IMR-90 (cell line): ENCODE data around the gene NRDC. TPM values are rescaled to one million over a fixed set of nuclear protein-coding genes. Genes with fewer than 3 reads are reported as not detected.

Source experiments
- ATAC-seq: fragments of 200-7000 bp; cut with Tn5 transposase; 2 replicates; pipeline ENCODE4 v1.9.1; 2020; ENCODE audit warnings: low read depth, mild to moderate bottlenecking, moderate library complexity
- BruUV-seq: library from RNA; stranded (reverse); fragments of 400-500 nt; replicated peaks from 2 replicates; lab custom pipeline; 2021; lab: Mats Ljungman, UMichigan
- CTCF ChIA-PET: fragments of 300-600 bp; formaldehyde crosslinking; extraction: SDS; loops from one replicate; lab custom pipeline; 2021; ENCODE audit warnings: antibody characterized with exemption; lab: Yijun Ruan, JAX
- POLR2A ChIA-PET: fragments of 300-600 bp; sonication (Branson Sonifier 250); formaldehyde crosslinking; loops from one replicate; lab custom pipeline; 2022; ENCODE audit warnings: antibody characterized with exemption; ENCODE audit not compliant: unreplicated experiment; lab: Charles Lee
- DNase-seq: peaks from one replicate; pipeline ENCODE4 v3.0.0; 2013
- H2AFZ ChIP-seq: replicated peaks from 2 replicates; pipeline ENCODE3; 2013; ENCODE audit warnings: low read length, mild to moderate bottlenecking; ENCODE audit not compliant: poor library complexity
- H2AK5ac ChIP-seq: 2 replicates; pipeline ENCODE4 v1.6.1; 2013; ENCODE audit warnings: low read depth, low read length, inconsistent platforms
- H2AK9ac ChIP-seq: replicated peaks from 2 replicates; pipeline ENCODE3; 2013; ENCODE audit warnings: mild to moderate bottlenecking, low read depth, low read length, moderate library complexity; ENCODE audit not compliant: poor library complexity
- H2BK120ac ChIP-seq: 2 replicates; pipeline ENCODE4 v1.6.1; 2013; ENCODE audit warnings: low read depth, low read length, inconsistent platforms
- H2BK15ac ChIP-seq: 3 replicates; pipeline ENCODE4 v1.6.1; 2013; ENCODE audit warnings: low read depth, low read length, inconsistent platforms
- H2BK20ac ChIP-seq: 2 replicates; pipeline ENCODE4 v1.6.1; 2013; ENCODE audit warnings: low read depth, mild to moderate bottlenecking, inconsistent platforms, low read length, moderate library complexity
- H2BK5ac ChIP-seq: 2 replicates; pipeline ENCODE4 v1.6.1; 2013; ENCODE audit warnings: mild to moderate bottlenecking, low read depth, low read length, inconsistent platforms; ENCODE audit not compliant: poor library complexity, severe bottlenecking
- H3K14ac ChIP-seq: replicated peaks from 2 replicates; pipeline ENCODE4 v1.6.1; 2013; ENCODE audit warnings: low read depth, low read length, inconsistent platforms
- H3K18ac ChIP-seq: 2 replicates; pipeline ENCODE4 v1.6.1; 2013; ENCODE audit warnings: low read depth, low read length, control low read depth
- H3K23ac ChIP-seq: 2 replicates; pipeline ENCODE4 v1.6.1; 2013; ENCODE audit warnings: low read depth, low read length, inconsistent platforms
- H3K27ac ChIP-seq: 2 replicates; pipeline ENCODE4 v1.5.1; 2013; ENCODE audit warnings: mild to moderate bottlenecking, control low read depth, low read length; ENCODE audit not compliant: insufficient read depth
- H3K27me3 ChIP-seq: 2 replicates; pipeline ENCODE4 v1.6.1; 2013; ENCODE audit warnings: low read length; ENCODE audit not compliant: control insufficient read depth, insufficient read depth
- H3K36me3 ChIP-seq: 2 replicates; pipeline ENCODE4 v1.6.1; 2013; ENCODE audit warnings: low read length, mixed read lengths; ENCODE audit not compliant: control insufficient read depth, insufficient read depth
- H3K4ac ChIP-seq: 2 replicates; pipeline ENCODE4 v1.6.1; 2013; ENCODE audit warnings: low read depth, low read length, inconsistent platforms
- H3K4me1 ChIP-seq: 2 replicates; pipeline ENCODE4 v1.6.1; 2013; ENCODE audit warnings: low read length, mixed read lengths; ENCODE audit not compliant: control insufficient read depth, insufficient read depth
- H3K4me2 ChIP-seq: 2 replicates; pipeline ENCODE4 v1.6.1; 2013; ENCODE audit warnings: low read depth, mild to moderate bottlenecking, control low read depth, low read length, moderate library complexity
- H3K4me3 ChIP-seq: 2 replicates; pipeline ENCODE4 v1.5.1; 2013; ENCODE audit warnings: low read depth, mild to moderate bottlenecking, control low read depth, low read length, moderate library complexity; ENCODE audit not compliant: insufficient read depth
- H3K56ac ChIP-seq: 2 replicates; pipeline ENCODE4 v1.6.1; 2013; ENCODE audit warnings: low read length, inconsistent platforms; ENCODE audit not compliant: insufficient read depth; ENCODE audit errors: extremely low read depth
- H3K79me1 ChIP-seq, 2 experiments: 2 replicates each; pipeline ENCODE4 v1.6.1; 2013; ENCODE audit warnings: low read length in 2 of 2, inconsistent platforms in 1 of 2, low read depth in 1 of 2
- H3K9ac ChIP-seq: 2 replicates; pipeline ENCODE4 v1.6.1; 2013; ENCODE audit warnings: low read depth, low read length, control low read depth
- H3K9me1 ChIP-seq: 2 replicates; pipeline ENCODE4 v1.6.1; 2013; ENCODE audit warnings: low read length, inconsistent platforms; ENCODE audit not compliant: insufficient read depth
- H3K9me3 ChIP-seq: 2 replicates; pipeline ENCODE4 v1.6.1; 2013; ENCODE audit warnings: low read length; ENCODE audit not compliant: control insufficient read depth, insufficient read depth
- H4K20me1 ChIP-seq: 2 replicates; pipeline ENCODE4 v1.6.1; 2013; ENCODE audit warnings: low read length, inconsistent platforms; ENCODE audit not compliant: insufficient read depth
- H4K5ac ChIP-seq: 2 replicates; pipeline ENCODE4 v1.6.1; 2013; ENCODE audit warnings: mild to moderate bottlenecking, low read depth, low read length, control low read depth
- H4K8ac ChIP-seq, 2 experiments: 2 replicates each; pipeline ENCODE4 v1.6.1; 2013; ENCODE audit warnings: low read depth in 2 of 2, low read length in 2 of 2, control low read depth in 1 of 2, inconsistent platforms in 1 of 2
- H4K91ac ChIP-seq: 2 replicates; pipeline ENCODE4 v1.6.1; 2013; ENCODE audit warnings: low read depth, low read length, inconsistent platforms; ENCODE audit not compliant: insufficient read depth
- CTCF ChIP-seq: conservative IDR thresholded peaks from 2 replicates; pipeline ENCODE4 v1.5.1; 2012; ENCODE audit warnings: mild to moderate bottlenecking, low read depth, low read length, improper control_type of control experiment
- FOS ChIP-seq: fragments of 150-350 bp; IDR thresholded peaks from 2 replicates; pipeline ENCODE4 v1.6.1; 2016; ENCODE audit warnings: low read depth, low read length
- MAFK ChIP-seq: IDR thresholded peaks from 2 replicates; pipeline ENCODE4 v1.6.1; 2012; ENCODE audit warnings: low read depth, low read length, improper control_type of control experiment
- WGBS, 2 experiments: methylation state at CpG; one replicate each; pipeline versions ENCODE4 v1.1.5 to v1.1.7; 2013; ENCODE audit warnings: missing lambda C conversion rate in 2 of 2; ENCODE audit not compliant: insufficient read length in 1 of 2; ENCODE audit errors: extremely low coverage in 2 of 2; 5-methylcytosine and 5-hydroxymethylcytosine counted together
- dilution Hi-C: fragments of 300-500 bp; cut with HindIII; formaldehyde crosslinking; loops from one replicate; pipeline ENCODE4 v1.14.3; 2018; ENCODE audit warnings: low sequenced_read_pairs; ENCODE audit not compliant: unreplicated experiment
- in situ Hi-C: fragments of 300-500 bp; cut with MboI; formaldehyde crosslinking; loops from 3 replicates; pipeline ENCODE4 v1.14.3; 2019; ENCODE audit warnings: low sequenced_read_pairs, inconsistent platforms, mixed read lengths
- intact Hi-C: fragments of 100-400 bp; cut with micrococcal nuclease; formaldehyde crosslinking; loops from 2 replicates; pipeline ENCODE4 v1.10.0; 2022
- polyA plus RNA-seq, 3 experiments: library from polyadenylated mRNA; depleted of rRNA; stranded (reverse); fragments of >200 nt; gene quantifications; 2 replicates each; pipeline ENCODE4 v1.2.3, GENCODE V29; 2012; ENCODE audit warnings: low replicate concordance in 1 of 3
- total RNA-seq: library from RNA; depleted of rRNA; stranded (reverse); fragments of >200 nt; gene quantifications from 2 replicates; pipeline ENCODE4 v1.2.3, GENCODE V29; 2012

Gene NRDC
- total and polyA plus RNA-seq, 2 of the 4 experiments (the other 2 are of a cell fraction): 75.8 to 84.7 TPM

- Histone ChIP-seq H3K27me3 (no peaks in the 10 kb centered on the region), H3K9ac (no peak overlapping the region), H2BK15ac (no peak overlapping the region), H3K14ac (no peak overlapping the region), H4K91ac (no peak overlapping the region), H3K4me3 (no peak overlapping the region), H2BK20ac (no peak overlapping the region), H3K79me1 (peaks cover 33 to 61% of the 10 kb centered on the region in 2 experiments), H3K18ac (no peak overlapping the region), H2AK5ac (no peak overlapping the region), H2BK5ac (no peak overlapping the region), H3K4me1 (no peaks in the 10 kb centered on the region), H3K9me1 (peaks cover 6% of the 10 kb centered on the region), H2AK9ac (no peak overlapping the region), H3K4me2 (no peak overlapping the region), H4K8ac (no peak overlapping the region), H2AFZ (no peak overlapping the region), H3K23ac (no peak overlapping the region), H3K36me3 (peaks cover 2% of the 10 kb centered on the region; the same call in 1 of the 2 replicates), H4K20me1 (peaks cover 39% of the 10 kb centered on the region), H3K27ac (no peak overlapping the region), H3K4ac (no peak overlapping the region), H3K56ac (no peak overlapping the region), H2BK120ac (no peak overlapping the region), H3K9me3 (no peaks in the 10 kb centered on the region), H4K5ac (no peak overlapping the region)
- in situ Hi-C loops (no loop called here), dilution Hi-C loops (no loop called here), intact Hi-C loops (no loop called here)
- DNase-seq: peak; percentile 51
- BruUV-seq: no TSS peak
- TF ChIP-seq FOS: 0 out of 2 replicates have a peak, but pooled peaks have one; percentile 20
- TF ChIP-seq CTCF: no peak
- no peak for TF ChIP-seq MAFK
- no CpG with 5 or more reads among the region's 5 CpGs for WGBS, 2 experiments
- CTCF ChIA-PET: no interaction called here
- no peak for ATAC-seq
- POLR2A ChIA-PET: no interaction called here
Measured at GRCh38 chr1:51861669-51862068, 16.9 kb downstream of the NRDC start.
